RWPE1 (cell line): ENCODE measurements around the gene SMG5.

Experiments used
- CTCF ChIA-PET: fragments of 350-600 bp; sonication (Branson Sonifier 250); formaldehyde crosslinking; extraction: SDS; loops from one replicate; lab custom pipeline; 2021; lab: Yijun Ruan, JAX
- POLR2A ChIA-PET: fragments of 400-600 bp; formaldehyde crosslinking; extraction: SDS; loops from one replicate; lab custom pipeline; 2020; ENCODE audit warnings: antibody characterized with exemption; ENCODE audit not compliant: low non-redundant PET; lab: Yijun Ruan, JAX
- DNase-seq: peaks from one replicate; pipeline ENCODE4 v3.0.0; 2012; ENCODE audit warnings: low spot score
- H3K27ac ChIP-seq: fragments of 450-650 bp; 2 replicates; pipeline ENCODE4 v1.5.1; 2017
- CTCF ChIP-seq: fragments of 450-650 bp; conservative IDR thresholded peaks from 2 replicates; pipeline ENCODE4 v1.5.1; 2017; ENCODE audit warnings: low read depth, mild to moderate bottlenecking

Gene SMG5

GRCh38 chr1:156214024-156214748, 68.4 kb downstream of the SMG5 start:
- ChIA-PET CTCF (interaction anchor here (0.8 to 1.1 kb wide), 2 partner anchors 11 to 84 kb away, joined by 3 to 8 read pairs; no protein-coding TSS in a partner anchor), POLR2A (no interaction called here)
- peak overlapping the region; percentile 93 for H3K27ac ChIP-seq
- no peak for TF ChIP-seq CTCF
- peak; percentile 74 for DNase-seq

- H3K27ac ChIP-seq, result peak overlapping the region; percentile 93
- ChIA-PET CTCF (interaction anchor here (0.8 to 1.1 kb wide), 3 partner anchors 12 to 84 kb away, joined by 3 to 8 read pairs (median 3); no protein-coding TSS in a partner anchor), POLR2A (interaction anchor here (0.6 to 1.0 kb wide), 2 partner anchors 17 to 72 kb away, joined by 3 to 4 read pairs; no protein-coding TSS in a partner anchor)
- DNase-seq, result no peak
- TF ChIP-seq CTCF, result no peak
These were observed 69.0 kb downstream of the SMG5 start for GRCh38 chr1:156213644-156213966.

- peak within 1 kb of the TSS; percentile 93 for H3K27ac ChIP-seq
- TF ChIP-seq CTCF, result no peak
- DNase-seq, result peak; percentile 99
- ChIA-PET CTCF (interaction anchor here (0.6 to 1.1 kb wide), 4 partner anchors 12 to 336 kb away, joined by 3 to 8 read pairs (median 4); no protein-coding TSS in a partner anchor), POLR2A (interaction anchor here (0.6 to 1.0 kb wide), 6 partner anchors 17 to 163 kb away, joined by 3 to 5 read pairs (median 4); no protein-coding TSS in a partner anchor)
These were observed 69.6 kb downstream of the SMG5 start, which contains the start of gene PMF1 for GRCh38 chr1:156212833-156213643. Gene PMF1 (plus strand): TSS chr1:156213007. CDS start chr1:156213016, 9 bp downstream.

- ChIA-PET CTCF (interaction anchor here (0.6 to 1.0 kb wide), 2 partner anchors 116 to 335 kb away, joined by 3 to 5 read pairs; no protein-coding TSS in a partner anchor), POLR2A (interaction anchor here (0.9 to 1.0 kb wide), 2 partner anchors 98 to 162 kb away, joined by 3 read pairs; no protein-coding TSS in a partner anchor)
- no peak for TF ChIP-seq CTCF
- H3K27ac ChIP-seq, result peak overlapping the region; percentile 93; the same call in 1 of the 2 replicates
- no peak for DNase-seq
These were observed 70.5 kb downstream of the SMG5 start for GRCh38 chr1:156212130-156212529.

- peak overlapping the region; percentile 36 for H3K27ac ChIP-seq
- ChIA-PET CTCF (interaction anchor here (0.7 kb wide), 1 partner anchor 12 kb away, joined by 3 read pairs; no protein-coding TSS in a partner anchor), POLR2A (no interaction called here)
- no peak for TF ChIP-seq CTCF
- DNase-seq, result no peak
These were observed 71.4 kb downstream of the SMG5 start for GRCh38 chr1:156211243-156211642.

- CTCF ChIA-PET, result no interaction called here
- peak overlapping the region; percentile 7; the same call in 1 of the 2 replicates for H3K27ac ChIP-seq
- TF ChIP-seq CTCF, result no peak
- POLR2A ChIA-PET, result interaction anchor here (0.5 to 0.6 kb wide), 2 partner anchors 26 to 249 kb away, joined by 4 read pairs; no protein-coding TSS in a partner anchor
- DNase-seq, result no peak
These were observed 77.9 kb downstream of the SMG5 start for GRCh38 chr1:156204686-156205085.
